Measurements from ENCODE around the gene TMEM25.

The TMEM25 gene

GRCh38 chr11:118503216-118503615 is 27.8 kb upstream of the TMEM25 start:
- no peak overlapping the region for H3K4me3 ChIP-seq (ENCODE audit: low read length)
- TF ChIP-seq CTCF (conservative IDR thresholded peaks at IDR 0.05; ENCODE audit: low read length), result no peak
- DNase-seq (ENCODE audit: low read depth), result no peak

- no peak overlapping the region for H3K4me3 ChIP-seq (ENCODE audit: low read length)
- no peak for TF ChIP-seq CTCF (conservative IDR thresholded peaks at IDR 0.05; ENCODE audit: low read length)
- DNase-seq (ENCODE audit: low read depth), result no peak
These were observed 19.4 kb upstream of the TMEM25 start for GRCh38 chr11:118511601-118512000.

GRCh38 chr11:118514103-118514502 is 16.9 kb upstream of the TMEM25 start:
- no peak for DNase-seq (ENCODE audit: low read depth)
- no peak for TF ChIP-seq CTCF (conservative IDR thresholded peaks at IDR 0.05; ENCODE audit: low read length)
- no peak overlapping the region for H3K4me3 ChIP-seq (ENCODE audit: low read length)

GRCh38 chr11:118519549-118519948 is 11.4 kb upstream of the TMEM25 start:
- DNase-seq (ENCODE audit: low read depth), result no peak
- no peak for TF ChIP-seq CTCF (conservative IDR thresholded peaks at IDR 0.05; ENCODE audit: low read length)
- H3K4me3 ChIP-seq (ENCODE audit: low read length), result no peak overlapping the region

- no peak for DNase-seq (ENCODE audit: low read depth)
- no peak for TF ChIP-seq CTCF (conservative IDR thresholded peaks at IDR 0.05; ENCODE audit: low read length)
These were observed 9.1 kb upstream of the TMEM25 start for GRCh38 chr11:118521892-118522311.

GRCh38 chr11:118522571-118523072 is 8.4 kb upstream of the TMEM25 start:
- peak; percentile 29 for DNase-seq (ENCODE audit: low read depth)
- TF ChIP-seq CTCF (conservative IDR thresholded peaks at IDR 0.05; ENCODE audit: low read length), result peak; percentile 48
- no peak overlapping the region for H3K4me3 ChIP-seq (ENCODE audit: low read length)

More at GRCh38 chr11:118521892-118522311, 9.1 kb upstream of the TMEM25 start:
- H3K4me3 ChIP-seq (ENCODE audit: low read length), result no peak overlapping the region

GRCh38 chr11:118524356-118524755 is 6.6 kb upstream of the TMEM25 start:
- no peak for DNase-seq (ENCODE audit: low read depth)
- no peak overlapping the region for H3K4me3 ChIP-seq (ENCODE audit: low read length)
- TF ChIP-seq CTCF (conservative IDR thresholded peaks at IDR 0.05; ENCODE audit: low read length), result no peak

Measured in AG10803 (cell line).